OCI-LY1 (cell line): Measurements from ENCODE around the gene SLC19A1.

Source experiments
- H2AFZ ChIP-seq: fragments of 200-600 bp; sonication (generic), shearing (Covaris generic); 2 replicates; pipeline ENCODE4 v1.6.0; 2014; ENCODE audit warnings: antibody characterized with exemption, mild to moderate bottlenecking, low read length
- H3F3A ChIP-seq: fragments of 200-600 bp; sonication (generic), shearing (Covaris generic); 2 replicates; pipeline ENCODE4 v1.6.0; 2014; ENCODE audit warnings: mild to moderate bottlenecking, antibody characterized with exemption, low read length, moderate library complexity; ENCODE audit not compliant: insufficient read depth
- H3K27ac ChIP-seq: fragments of 200-600 bp; sonication (generic); 2 replicates; pipeline ENCODE4 v1.5.1; 2014; ENCODE audit warnings: low read length, mixed run types, mild to moderate bottlenecking, low read depth; ENCODE audit not compliant: poor library complexity, severe bottlenecking
- H3K27me3 ChIP-seq: fragments of 200-600 bp; sonication (generic); 2 replicates; pipeline ENCODE4 v1.6.0; 2014; ENCODE audit warnings: antibody characterized with exemption, mild to moderate bottlenecking, low read length, moderate library complexity; ENCODE audit not compliant: insufficient read depth
- H3K36me3 ChIP-seq: fragments of 200-600 bp; sonication (generic); 2 replicates; pipeline ENCODE4 v1.6.1; 2014; ENCODE audit warnings: mild to moderate bottlenecking, antibody characterized with exemption, low read length, moderate library complexity, mixed read lengths; ENCODE audit not compliant: insufficient read depth
- H3K4me1 ChIP-seq: fragments of 200-600 bp; sonication (generic); 2 replicates; pipeline ENCODE4 v1.5.1; 2014; ENCODE audit warnings: mild to moderate bottlenecking, low read length, moderate library complexity; ENCODE audit not compliant: insufficient read depth, severe bottlenecking
- H3K4me2 ChIP-seq: fragments of 200-600 bp; sonication (generic), shearing (Covaris generic); 2 replicates; pipeline ENCODE4 v1.6.1; 2014; ENCODE audit warnings: low read length
- H3K4me3 ChIP-seq: fragments of 200-600 bp; sonication (generic); 2 replicates; pipeline ENCODE4 v1.5.1; 2014; ENCODE audit warnings: low read length, low read depth, mild to moderate bottlenecking, mixed read lengths; ENCODE audit not compliant: poor library complexity, severe bottlenecking
- H3K79me2 ChIP-seq: fragments of 200-600 bp; shearing (Covaris generic); 2 replicates; pipeline ENCODE4 v1.6.1; 2016; ENCODE audit warnings: mixed run types, low read length, mixed read lengths; ENCODE audit not compliant: insufficient read depth
- H3K9ac ChIP-seq: fragments of 200-600 bp; sonication (generic), shearing (Covaris generic); 2 replicates; pipeline ENCODE4 v1.6.1; 2014; ENCODE audit warnings: mild to moderate bottlenecking, low read length, mixed read lengths
- H3K9me2 ChIP-seq: fragments of 200-600 bp; sonication (generic), shearing (Covaris generic); 2 replicates; pipeline ENCODE4 v1.6.1; 2014; ENCODE audit warnings: low read depth, mild to moderate bottlenecking, low read length, mixed read lengths
- H3K9me3 ChIP-seq: fragments of 200-600 bp; shearing (Covaris generic); 2 replicates; pipeline ENCODE4 v1.6.1; 2014; ENCODE audit warnings: low read length, mixed read lengths
- H4K20me1 ChIP-seq: fragments of 200-600 bp; sonication (generic), shearing (Covaris generic); 2 replicates; pipeline ENCODE4 v1.6.0; 2016; ENCODE audit warnings: mild to moderate bottlenecking, low read length; ENCODE audit not compliant: insufficient read depth
- EZH2 ChIP-seq: fragments of 200-600 bp; sonication (generic), shearing (Covaris generic); IDR thresholded peaks from 2 replicates; pipeline ENCODE4 v1.8.0; 2017; ENCODE audit warnings: borderline replicate concordance, mixed run types, mild to moderate bottlenecking, antibody characterized with exemption, low read length, moderate library complexity, mixed read lengths
- TF ChIP-seq, protein P1 (sequence below): fragments of 200-600 bp; sonication (generic), shearing (Covaris generic); IDR thresholded peaks from 2 replicates; pipeline ENCODE4 v1.5.1; 2017; ENCODE audit warnings: mild to moderate bottlenecking, antibody characterized with exemption, low read length, moderate library complexity, mixed read lengths

SLC19A1 gene

DNA sequence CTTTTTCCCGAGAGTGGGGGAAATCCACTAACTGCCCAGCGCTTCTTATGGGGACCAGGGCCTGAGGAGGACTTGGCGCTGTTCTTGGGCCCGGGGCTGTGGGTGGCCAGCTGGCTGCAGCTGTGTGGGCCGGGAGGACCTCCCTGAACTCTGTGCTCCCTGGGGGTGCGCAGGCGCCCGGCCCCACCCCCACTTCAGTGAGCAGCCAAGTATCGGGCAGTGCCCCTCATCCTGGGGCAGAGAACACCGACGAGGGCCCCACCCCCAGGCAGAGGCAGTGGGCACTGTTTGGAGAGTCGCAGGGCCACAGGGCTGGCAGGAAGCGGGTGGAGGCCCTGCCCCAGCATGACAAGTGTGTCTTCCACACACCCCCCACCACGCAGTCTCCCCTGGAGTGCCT is 32.5 kb upstream of the SLC19A1 start:
- Histone ChIP-seq H3F3A (no peaks in the 10 kb centered on the region), H3K79me2 (no peaks in the 10 kb centered on the region), H3K9ac (no peak overlapping the region), H3K9me3 (no peaks in the 10 kb centered on the region), H3K27ac (no peak overlapping the region), H3K4me2 (no peak overlapping the region), H3K36me3 (no peaks in the 10 kb centered on the region), H3K4me1 (no peaks in the 10 kb centered on the region), H3K4me3 (no peak overlapping the region), H3K27me3 (no peaks in the 10 kb centered on the region), H4K20me1 (no peaks in the 10 kb centered on the region), H2AFZ (no peak overlapping the region), H3K9me2 (no peaks in the 10 kb centered on the region)
- TF ChIP-seq, protein P1, sequence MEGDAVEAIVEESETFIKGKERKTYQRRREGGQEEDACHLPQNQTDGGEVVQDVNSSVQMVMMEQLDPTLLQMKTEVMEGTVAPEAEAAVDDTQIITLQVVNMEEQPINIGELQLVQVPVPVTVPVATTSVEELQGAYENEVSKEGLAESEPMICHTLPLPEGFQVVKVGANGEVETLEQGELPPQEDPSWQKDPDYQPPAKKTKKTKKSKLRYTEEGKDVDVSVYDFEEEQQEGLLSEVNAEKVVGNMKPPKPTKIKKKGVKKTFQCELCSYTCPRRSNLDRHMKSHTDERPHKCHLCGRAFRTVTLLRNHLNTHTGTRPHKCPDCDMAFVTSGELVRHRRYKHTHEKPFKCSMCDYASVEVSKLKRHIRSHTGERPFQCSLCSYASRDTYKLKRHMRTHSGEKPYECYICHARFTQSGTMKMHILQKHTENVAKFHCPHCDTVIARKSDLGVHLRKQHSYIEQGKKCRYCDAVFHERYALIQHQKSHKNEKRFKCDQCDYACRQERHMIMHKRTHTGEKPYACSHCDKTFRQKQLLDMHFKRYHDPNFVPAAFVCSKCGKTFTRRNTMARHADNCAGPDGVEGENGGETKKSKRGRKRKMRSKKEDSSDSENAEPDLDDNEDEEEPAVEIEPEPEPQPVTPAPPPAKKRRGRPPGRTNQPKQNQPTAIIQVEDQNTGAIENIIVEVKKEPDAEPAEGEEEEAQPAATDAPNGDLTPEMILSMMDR = no peak
- TF ChIP-seq EZH2 = no peak

DNA sequence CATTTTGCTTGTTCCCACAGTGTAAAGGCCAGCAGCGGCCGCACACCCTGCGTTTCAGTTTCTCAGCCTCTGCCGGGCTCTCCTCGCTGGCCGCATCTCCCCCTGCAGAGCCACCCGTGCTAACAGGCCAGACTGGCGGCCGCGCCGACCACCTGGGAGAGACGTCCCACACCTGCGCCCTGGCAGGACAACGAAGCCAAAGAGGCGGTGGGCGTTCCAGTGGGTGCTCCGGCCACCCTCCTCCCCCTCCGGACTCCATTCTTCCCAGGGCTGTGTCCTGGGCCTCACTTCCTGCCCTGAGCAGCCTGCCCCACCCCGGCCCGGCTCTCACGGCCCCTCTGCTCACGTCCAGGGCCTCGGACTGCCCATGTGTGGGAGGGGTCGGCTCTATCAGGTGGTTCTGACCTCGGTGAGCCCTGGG is 31.9 kb upstream of the SLC19A1 start:
- Histone ChIP-seq H3K9me2 (no peaks in the 10 kb centered on the region), H3K36me3 (no peaks in the 10 kb centered on the region), H3K9me3 (no peaks in the 10 kb centered on the region), H3K79me2 (no peaks in the 10 kb centered on the region), H2AFZ (no peak overlapping the region), H3K4me1 (no peaks in the 10 kb centered on the region), H3K9ac (no peak overlapping the region), H3F3A (no peaks in the 10 kb centered on the region), H4K20me1 (no peaks in the 10 kb centered on the region), H3K4me2 (no peak overlapping the region), H3K4me3 (no peak overlapping the region), H3K27me3 (no peaks in the 10 kb centered on the region), H3K27ac (no peak overlapping the region)
- TF ChIP-seq, protein P1 = no peak
- TF ChIP-seq EZH2 = no peak

- no peak overlapping the region for H3K4me3 ChIP-seq
- no peaks in the 10 kb centered on the region for H4K20me1 ChIP-seq
- H3K27me3 ChIP-seq = no peaks in the 10 kb centered on the region
- H3K27ac ChIP-seq = no peak overlapping the region
- TF ChIP-seq EZH2 = no peak
- TF ChIP-seq, protein P1 = no peak
- no peak overlapping the region for H3K9ac ChIP-seq
- no peaks in the 10 kb centered on the region for H3K9me2 ChIP-seq
- H3K4me1 ChIP-seq = no peaks in the 10 kb centered on the region
- H3K79me2 ChIP-seq = no peaks in the 10 kb centered on the region
- H3K9me3 ChIP-seq = no peaks in the 10 kb centered on the region
- no peaks in the 10 kb centered on the region for H3F3A ChIP-seq
- H3K36me3 ChIP-seq = no peaks in the 10 kb centered on the region
- H2AFZ ChIP-seq = no peak overlapping the region
- no peak overlapping the region for H3K4me2 ChIP-seq
Observed at GRCh38 chr21:45573452-45574035, 31.3 kb upstream of the SLC19A1 start.
